Activated naive CD4-positive, alpha-beta T cell treated with anti-CD3 and anti-CD28 coated beads, Interleukin-2, amount 50 U/mL, for 24 hours (primary cell): ENCODE measurements around the gene ASAP2.

Source experiments
- H3K27ac Mint-ChIP-seq: one replicate; pipeline ENCODE4 v1.8.0; 2021; ENCODE audit warnings: mild to moderate bottlenecking, mixed read lengths
- H3K27me3 Mint-ChIP-seq: one replicate; pipeline ENCODE4 v1.8.0; 2021; ENCODE audit warnings: mixed read lengths
- H3K36me3 Mint-ChIP-seq: one replicate; pipeline ENCODE4 v1.8.0; 2021; ENCODE audit warnings: mixed read lengths
- H3K4me1 Mint-ChIP-seq: one replicate; pipeline ENCODE4 v1.8.0; 2021; ENCODE audit warnings: mixed read lengths
- H3K4me3 Mint-ChIP-seq: one replicate; pipeline ENCODE4 v1.8.0; 2021; ENCODE audit warnings: mild to moderate bottlenecking, mixed read lengths
- H3K9me3 Mint-ChIP-seq: one replicate; pipeline ENCODE4 v1.8.0; 2021; ENCODE audit warnings: mixed read lengths

The ASAP2 gene

DNA sequence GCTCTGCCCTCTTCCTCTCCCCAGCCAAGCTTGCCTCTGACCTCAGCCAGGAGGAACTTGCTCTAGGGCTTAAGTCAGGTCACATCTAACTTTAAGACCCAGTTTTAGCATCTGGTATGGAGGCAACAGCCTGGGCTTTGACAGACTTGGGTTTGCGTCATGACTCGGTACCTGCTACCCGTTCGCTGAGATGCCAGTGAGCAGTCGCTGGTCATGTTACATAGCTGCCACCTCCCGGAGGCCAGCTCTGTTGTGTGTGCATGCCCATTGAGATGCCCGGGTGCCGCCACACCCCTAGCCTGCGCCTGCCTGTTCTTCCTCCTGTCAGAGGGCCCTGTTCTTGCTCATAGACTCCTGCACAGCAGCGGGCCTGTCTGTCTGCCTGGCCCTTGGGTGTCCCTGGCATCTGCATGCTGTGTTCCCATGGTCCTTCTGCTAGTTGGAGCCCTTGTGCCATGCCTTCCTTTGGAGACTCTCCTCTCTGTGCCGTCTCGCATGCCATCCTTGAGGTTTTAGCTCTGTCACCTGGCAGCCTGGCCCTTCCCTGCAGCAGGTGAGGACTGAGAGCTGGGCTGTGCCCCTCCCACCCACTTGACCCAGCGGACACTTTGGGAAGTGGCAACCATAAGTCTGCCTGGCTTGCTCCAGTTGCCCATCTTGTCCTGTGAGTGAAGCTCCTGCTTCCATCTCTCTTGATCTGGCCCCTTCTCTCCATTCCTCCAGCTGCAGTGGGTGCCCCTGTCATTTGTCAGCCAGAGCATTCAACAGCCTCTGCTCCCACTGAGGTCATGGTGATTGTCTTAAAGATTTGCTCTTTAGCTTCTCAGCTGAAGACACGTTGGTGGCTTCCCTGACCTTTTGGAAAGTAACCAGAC lies 24.9 kb downstream of the ASAP2 start:
- Mint-ChIP-seq H3K4me1 (no peaks in the 10 kb centered on the region), H3K9me3 (no peaks in the 10 kb centered on the region), H3K36me3 (no peaks in the 10 kb centered on the region), H3K27me3 (peaks cover 8% of the 10 kb centered on the region), H3K27ac (no peak overlapping the region), H3K4me3 (no peak overlapping the region)

DNA sequence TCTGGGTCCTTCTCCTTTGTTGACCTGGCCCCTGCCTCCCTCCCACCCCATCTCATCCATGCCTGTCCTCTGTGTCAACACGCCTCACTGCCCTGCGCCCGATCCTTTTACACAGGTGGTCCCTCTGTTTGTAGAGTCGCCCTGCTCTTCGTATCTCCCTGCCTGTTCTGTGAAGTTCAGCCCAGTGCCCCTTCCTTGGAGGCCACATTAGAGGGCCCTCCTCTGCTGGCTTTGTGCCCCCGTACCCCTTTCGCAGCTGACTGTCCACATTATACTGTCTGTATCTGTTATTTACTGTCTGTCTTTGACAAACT lies 25.5 kb downstream of the ASAP2 start:
- Mint-ChIP-seq H3K27ac (no peak overlapping the region), H3K4me1 (no peaks in the 10 kb centered on the region), H3K36me3 (no peaks in the 10 kb centered on the region), H3K27me3 (peaks cover 8% of the 10 kb centered on the region), H3K4me3 (no peak overlapping the region), H3K9me3 (no peaks in the 10 kb centered on the region)

DNA sequence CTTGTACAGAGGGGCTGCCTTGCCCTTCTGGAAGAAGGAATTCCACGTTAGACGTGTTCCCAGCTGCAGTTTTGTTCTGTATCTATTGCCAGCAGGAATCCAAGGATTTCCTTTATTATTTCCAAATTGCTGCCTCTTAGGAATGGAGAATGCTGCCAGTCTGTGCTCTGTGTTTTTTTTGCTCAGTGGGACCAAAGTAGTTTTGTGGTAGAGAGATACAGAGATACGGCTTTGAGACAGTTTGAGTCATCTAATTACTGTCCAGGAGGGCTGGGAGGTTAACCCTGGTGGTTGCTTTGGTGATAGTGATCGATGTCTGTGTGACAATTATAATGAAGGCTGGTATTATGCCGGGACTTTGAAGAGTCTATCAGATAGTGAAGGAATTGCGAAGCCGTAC lies 26.3 kb downstream of the ASAP2 start:
- peaks cover 8% of the 10 kb centered on the region for H3K27me3 Mint-ChIP-seq
- H3K36me3 Mint-ChIP-seq: no peaks in the 10 kb centered on the region
- no peaks in the 10 kb centered on the region for H3K9me3 Mint-ChIP-seq
- no peak overlapping the region for H3K27ac Mint-ChIP-seq
- H3K4me3 Mint-ChIP-seq: no peak overlapping the region
- no peaks in the 10 kb centered on the region for H3K4me1 Mint-ChIP-seq

DNA sequence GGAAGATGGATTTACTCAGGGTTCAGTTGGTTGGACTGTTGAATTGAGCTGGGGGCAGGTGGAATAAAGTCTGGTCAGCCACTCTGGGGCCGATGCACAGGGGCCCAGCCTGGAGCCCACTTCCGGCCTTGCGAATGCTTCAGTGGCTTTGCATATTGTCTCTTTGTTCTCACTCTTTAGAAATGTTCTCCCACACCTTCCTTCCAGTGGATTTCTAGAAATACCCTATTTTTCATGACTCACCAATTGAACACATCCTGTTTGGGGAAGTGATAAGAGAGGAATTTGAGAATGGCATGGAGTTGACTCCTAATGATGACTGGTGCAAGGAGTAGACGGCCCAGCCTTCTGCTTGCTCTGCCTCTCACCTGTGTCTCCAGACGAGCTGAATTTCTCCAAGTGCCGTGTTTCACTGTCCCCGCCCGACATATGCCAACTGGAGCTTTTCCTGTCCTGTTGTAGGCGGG lies 28.1 kb downstream of the ASAP2 start:
- H3K9me3 Mint-ChIP-seq: no peaks in the 10 kb centered on the region
- peaks cover 7% of the 10 kb centered on the region for H3K27me3 Mint-ChIP-seq
- H3K27ac Mint-ChIP-seq: no peak overlapping the region
- no peak overlapping the region for H3K4me3 Mint-ChIP-seq
- no peaks in the 10 kb centered on the region for H3K4me1 Mint-ChIP-seq
- no peaks in the 10 kb centered on the region for H3K36me3 Mint-ChIP-seq

DNA sequence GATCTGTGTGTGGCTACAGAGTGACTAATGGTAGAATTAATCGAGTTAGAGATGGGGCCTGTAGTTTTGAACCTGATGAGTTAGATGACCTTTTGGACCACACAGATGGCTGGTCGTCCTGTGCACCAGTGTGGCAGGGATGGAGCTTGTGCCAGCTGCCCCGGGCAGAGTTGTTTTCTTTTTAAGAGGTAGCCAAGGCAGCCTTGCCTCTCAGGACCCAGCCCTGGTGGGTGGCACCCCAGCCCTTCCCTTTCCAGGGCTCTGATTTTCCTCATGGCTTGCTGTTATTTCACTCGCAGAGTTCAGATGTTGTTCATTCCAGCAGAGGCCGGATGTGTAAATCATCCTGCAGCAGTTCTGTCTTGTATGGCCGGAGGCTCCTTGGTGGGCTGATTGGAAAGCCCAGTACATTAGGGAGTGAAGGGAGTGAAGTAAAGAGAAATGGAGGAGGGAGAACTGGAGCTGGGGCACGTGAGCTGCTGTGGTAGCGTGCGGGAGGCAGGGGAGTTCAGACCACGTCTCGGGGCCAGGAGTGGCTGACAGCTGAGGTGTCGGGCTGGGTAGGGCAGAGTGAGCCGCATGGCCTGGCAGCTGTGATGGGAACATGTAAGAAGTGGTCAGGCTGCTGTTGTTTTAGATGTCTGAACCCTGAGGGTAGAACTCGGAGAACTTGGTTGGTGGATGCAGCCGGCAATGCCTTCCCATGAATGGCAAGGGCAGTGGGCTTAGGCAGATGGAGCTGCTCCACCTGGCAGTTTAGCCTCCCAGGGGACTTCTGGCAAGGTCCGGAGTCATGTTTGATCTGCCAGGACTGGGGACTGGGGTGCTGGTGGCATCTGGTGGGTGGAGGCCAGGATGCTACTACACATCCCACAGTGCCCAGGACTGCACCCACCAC lies 28.8 kb downstream of the ASAP2 start:
- no peak overlapping the region for H3K4me3 Mint-ChIP-seq

DNA sequence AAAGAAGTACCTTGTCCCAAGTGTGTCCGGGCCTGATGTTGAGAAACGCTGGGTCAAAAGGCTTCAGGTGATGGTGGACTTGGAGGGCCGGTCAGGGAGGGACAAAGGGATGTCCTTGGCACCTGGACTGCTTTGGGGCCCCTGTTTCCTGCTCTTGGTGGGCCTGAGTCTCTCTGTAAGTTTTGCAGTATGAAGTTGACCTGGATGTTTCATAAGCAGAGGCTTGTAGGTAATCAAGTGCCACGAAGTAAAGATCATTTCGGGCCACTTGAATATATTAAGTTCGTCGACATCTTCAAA lies 29.4 kb downstream of the ASAP2 start:
- Mint-ChIP-seq H3K27me3 (peaks cover 7% of the 10 kb centered on the region), H3K4me1 (no peaks in the 10 kb centered on the region), H3K9me3 (no peaks in the 10 kb centered on the region), H3K4me3 (no peak overlapping the region), H3K27ac (no peak overlapping the region), H3K36me3 (no peaks in the 10 kb centered on the region)

More for the DNA sequence above, 28.8 kb downstream of the ASAP2 start:
- Mint-ChIP-seq H3K36me3 (no peaks in the 10 kb centered on the region), H3K4me1 (no peaks in the 10 kb centered on the region), H3K9me3 (no peaks in the 10 kb centered on the region), H3K27ac (no peak overlapping the region), H3K27me3 (peaks cover 7% of the 10 kb centered on the region)

- no peaks in the 10 kb centered on the region for H3K9me3 Mint-ChIP-seq
- H3K27me3 Mint-ChIP-seq: peaks cover 6% of the 10 kb centered on the region
- H3K4me1 Mint-ChIP-seq: no peaks in the 10 kb centered on the region
- H3K27ac Mint-ChIP-seq: no peak overlapping the region
- H3K36me3 Mint-ChIP-seq: no peaks in the 10 kb centered on the region
- no peak overlapping the region for H3K4me3 Mint-ChIP-seq
Measured at GRCh38 chr2:9236867-9237266, 30.3 kb downstream of the ASAP2 start.

DNA sequence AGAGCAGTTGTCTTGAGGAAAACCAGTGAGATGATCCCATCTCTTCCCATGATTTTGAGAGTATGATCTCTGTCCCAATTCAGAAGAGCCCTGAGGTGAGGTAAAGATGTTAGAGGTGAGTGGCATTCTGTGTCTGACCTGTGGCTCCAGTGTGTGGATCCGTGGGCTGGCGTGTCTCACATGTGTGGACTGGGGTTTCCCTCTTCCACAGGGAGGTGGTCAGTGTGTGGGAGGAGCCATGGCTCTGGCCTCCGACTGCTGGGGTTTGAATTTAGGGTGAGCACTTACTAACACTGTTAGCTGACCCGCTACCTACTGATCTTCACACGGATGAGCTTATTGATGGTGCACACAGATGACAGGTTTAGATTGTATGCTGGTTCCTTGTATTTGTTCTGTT lies 31.2 kb downstream of the ASAP2 start:
- H3K4me1 Mint-ChIP-seq: no peaks in the 10 kb centered on the region
- no peak overlapping the region for H3K4me3 Mint-ChIP-seq
- H3K27me3 Mint-ChIP-seq: no peaks in the 10 kb centered on the region
- H3K9me3 Mint-ChIP-seq: no peaks in the 10 kb centered on the region
- no peak overlapping the region for H3K27ac Mint-ChIP-seq
- H3K36me3 Mint-ChIP-seq: no peaks in the 10 kb centered on the region

GRCh38 chr2:9238591-9239326 lies 32.1 kb downstream of the ASAP2 start:
- Mint-ChIP-seq H3K36me3 (no peaks in the 10 kb centered on the region), H3K27ac (no peak overlapping the region), H3K4me1 (no peaks in the 10 kb centered on the region), H3K4me3 (no peak overlapping the region), H3K9me3 (no peaks in the 10 kb centered on the region), H3K27me3 (no peaks in the 10 kb centered on the region)

GRCh38 chr2:9239616-9240015 lies 33.0 kb downstream of the ASAP2 start:
- Mint-ChIP-seq H3K4me3 (no peak overlapping the region), H3K27me3 (no peaks in the 10 kb centered on the region), H3K36me3 (no peaks in the 10 kb centered on the region), H3K4me1 (no peaks in the 10 kb centered on the region), H3K27ac (no peak overlapping the region), H3K9me3 (no peaks in the 10 kb centered on the region)

GRCh38 chr2:9240745-9241144 lies 34.1 kb downstream of the ASAP2 start:
- Mint-ChIP-seq H3K27ac (no peak overlapping the region), H3K4me1 (no peaks in the 10 kb centered on the region), H3K27me3 (no peaks in the 10 kb centered on the region), H3K4me3 (no peak overlapping the region), H3K9me3 (no peaks in the 10 kb centered on the region), H3K36me3 (no peaks in the 10 kb centered on the region)

- no peaks in the 10 kb centered on the region for H3K9me3 Mint-ChIP-seq
- H3K36me3 Mint-ChIP-seq: no peaks in the 10 kb centered on the region
- no peak overlapping the region for H3K27ac Mint-ChIP-seq
- H3K4me3 Mint-ChIP-seq: no peak overlapping the region
- H3K4me1 Mint-ChIP-seq: no peaks in the 10 kb centered on the region
- H3K27me3 Mint-ChIP-seq: no peaks in the 10 kb centered on the region
Measured at GRCh38 chr2:9241233-9241632, 34.6 kb downstream of the ASAP2 start.

DNA sequence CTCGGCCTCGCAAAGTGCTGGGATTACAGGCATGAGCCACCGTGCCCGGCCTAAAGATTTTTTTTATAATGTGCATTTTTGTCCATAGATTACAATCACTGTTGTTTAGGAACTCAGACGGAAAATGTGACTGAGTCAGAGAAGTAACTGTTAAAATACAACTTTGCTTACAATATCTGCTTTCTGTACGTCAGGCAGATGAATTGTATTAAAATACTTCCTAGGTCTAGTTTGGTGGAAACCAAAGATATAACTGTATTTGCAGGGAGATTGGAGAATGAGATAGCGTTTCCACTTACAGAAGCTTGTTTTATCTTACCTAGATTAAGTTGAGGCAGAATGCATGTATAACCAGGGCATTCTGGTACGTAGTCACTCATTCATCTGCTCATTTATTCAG lies 36.7 kb downstream of the ASAP2 start:
- no peaks in the 10 kb centered on the region for H3K4me1 Mint-ChIP-seq
- no peaks in the 10 kb centered on the region for H3K9me3 Mint-ChIP-seq
- no peak overlapping the region for H3K4me3 Mint-ChIP-seq
- no peaks in the 10 kb centered on the region for H3K36me3 Mint-ChIP-seq
- no peaks in the 10 kb centered on the region for H3K27me3 Mint-ChIP-seq
- H3K27ac Mint-ChIP-seq: no peak overlapping the region

DNA sequence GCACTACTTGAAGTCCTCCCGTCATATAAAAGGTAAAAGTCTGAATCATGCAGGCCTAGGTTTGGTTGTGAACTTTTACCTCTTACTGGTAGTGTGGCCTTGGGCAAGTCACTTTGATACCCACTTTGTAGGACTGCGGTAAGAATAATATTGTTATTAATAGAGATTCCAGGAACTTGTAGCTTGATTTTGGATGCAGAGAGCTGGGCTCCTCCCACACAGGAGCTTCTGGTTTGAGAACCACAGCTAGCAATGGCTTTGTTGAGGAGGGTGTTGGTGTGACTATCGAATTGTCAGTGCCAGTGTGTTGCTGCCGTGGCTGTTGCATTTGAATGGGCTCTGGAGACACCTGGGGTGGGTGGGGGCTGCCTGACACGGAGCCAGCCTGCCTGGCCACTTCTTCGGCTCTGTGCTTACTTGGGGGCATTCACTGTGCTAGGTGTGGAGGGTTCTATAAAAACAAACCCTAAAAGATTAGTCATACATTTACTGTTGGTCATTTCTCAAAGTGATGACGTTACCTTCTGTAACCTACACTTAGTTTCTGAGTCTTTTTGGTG lies 38.5 kb downstream of the ASAP2 start:
- Mint-ChIP-seq H3K9me3 (no peaks in the 10 kb centered on the region), H3K27me3 (no peaks in the 10 kb centered on the region), H3K27ac (no peak overlapping the region), H3K4me1 (no peaks in the 10 kb centered on the region), H3K36me3 (no peaks in the 10 kb centered on the region), H3K4me3 (no peak overlapping the region)

- Mint-ChIP-seq H3K27ac (no peak overlapping the region), H3K4me1 (no peaks in the 10 kb centered on the region), H3K36me3 (no peaks in the 10 kb centered on the region), H3K9me3 (no peaks in the 10 kb centered on the region), H3K4me3 (no peak overlapping the region), H3K27me3 (peaks cover 3% of the 10 kb centered on the region)
Measured at GRCh38 chr2:9247177-9247576, 40.6 kb downstream of the ASAP2 start.
